GM19240 (cell line): ENCODE results near the gene KCNMA1.

Experiments used
- DNase-seq: peaks from one replicate; pipeline ENCODE4 v3.0.0; 2011; ENCODE audit warnings: low spot score; ENCODE audit not compliant: insufficient read length

Gene KCNMA1

DNA sequence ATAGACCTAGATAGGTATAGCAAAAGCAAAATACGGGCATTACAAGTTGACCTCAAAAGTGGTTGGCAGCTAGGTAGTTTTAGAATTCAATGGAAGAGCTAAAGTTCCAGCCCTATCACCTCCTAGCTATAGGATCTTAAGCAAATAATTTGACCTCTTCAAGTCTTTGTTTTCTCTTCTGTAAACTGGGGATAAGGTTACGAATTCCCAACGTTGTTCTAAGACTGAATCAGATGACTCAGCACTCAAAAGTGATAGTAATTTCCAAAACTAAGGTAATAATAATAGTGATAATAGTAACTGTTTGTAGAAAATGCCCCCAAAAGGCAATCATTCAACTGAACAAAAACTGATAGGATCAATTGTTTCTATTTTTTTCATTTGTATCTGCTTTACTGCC, 445.2 kb downstream of the KCNMA1 start:
- no peak for DNase-seq

DNA sequence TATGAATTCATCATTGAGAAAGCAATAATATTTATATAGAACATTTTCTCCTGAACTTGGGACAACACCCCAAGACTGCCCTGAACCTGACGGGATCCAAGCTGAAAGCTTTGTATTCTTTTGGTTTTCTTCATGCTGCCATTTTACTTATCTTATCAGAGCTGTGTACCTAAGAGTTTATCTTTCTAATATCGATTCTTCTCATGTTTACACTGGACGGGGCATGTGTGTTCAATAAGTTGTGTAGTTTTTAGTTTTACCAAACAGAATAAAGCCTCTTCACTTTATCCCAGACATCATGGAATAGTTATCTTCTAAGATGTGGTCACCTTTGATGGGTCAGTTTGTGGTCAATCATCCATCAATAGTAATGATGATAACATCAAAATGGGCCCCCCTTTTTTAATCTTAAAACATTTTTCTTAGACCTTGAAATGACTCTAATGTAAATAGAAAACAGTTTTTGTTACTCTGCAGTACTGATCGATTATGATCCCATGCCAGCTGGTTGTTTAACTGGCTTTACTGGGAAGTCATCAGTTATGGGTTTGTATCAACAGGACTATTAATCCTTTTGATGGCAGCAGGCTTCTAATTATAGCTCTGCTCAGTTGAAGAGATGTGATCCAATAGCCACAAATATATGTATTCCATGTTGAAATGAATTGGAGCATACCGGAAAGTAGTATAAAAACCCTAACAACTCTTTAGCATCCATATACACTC, 446.1 kb downstream of the KCNMA1 start:
- DNase-seq = no peak

DNA sequence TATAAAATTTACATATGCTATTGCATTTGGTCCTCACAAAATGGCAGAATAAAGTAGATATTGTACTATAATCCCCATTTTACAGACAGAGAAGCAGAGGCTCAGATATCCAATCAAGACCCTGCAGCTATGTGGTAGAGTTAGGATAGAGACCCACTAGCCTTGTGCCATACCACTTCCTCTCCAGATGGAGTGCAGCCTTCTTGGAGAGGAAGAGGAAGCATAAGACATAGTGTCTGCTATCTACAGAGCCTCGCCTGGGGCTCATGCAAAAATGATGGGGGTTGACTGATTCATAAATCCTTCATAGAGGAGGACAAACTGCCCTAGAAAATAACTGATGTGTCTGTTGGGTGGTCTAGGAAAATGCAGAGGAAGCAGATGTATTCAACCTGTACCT, 447.3 kb downstream of the KCNMA1 start:
- DNase-seq = no peak

DNA sequence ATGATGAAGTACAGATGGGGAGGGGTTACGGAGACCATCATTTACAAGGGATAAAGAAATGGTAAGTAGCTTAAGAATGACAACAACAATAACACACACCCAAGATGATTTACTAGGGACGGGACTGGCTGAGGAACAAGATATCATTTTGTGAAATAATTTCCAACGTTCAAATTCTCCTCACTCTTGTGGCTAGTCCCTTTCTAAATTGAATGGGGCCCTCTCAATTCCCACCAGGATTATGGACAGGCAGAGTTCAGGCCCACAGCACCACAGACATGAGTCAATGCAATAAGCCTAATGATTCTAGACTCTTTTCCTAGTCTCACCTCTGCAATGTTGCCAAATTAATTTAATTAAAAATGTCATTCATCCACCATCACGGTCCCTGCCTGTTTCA, 448.1 kb downstream of the KCNMA1 start:
- DNase-seq = no peak

DNA sequence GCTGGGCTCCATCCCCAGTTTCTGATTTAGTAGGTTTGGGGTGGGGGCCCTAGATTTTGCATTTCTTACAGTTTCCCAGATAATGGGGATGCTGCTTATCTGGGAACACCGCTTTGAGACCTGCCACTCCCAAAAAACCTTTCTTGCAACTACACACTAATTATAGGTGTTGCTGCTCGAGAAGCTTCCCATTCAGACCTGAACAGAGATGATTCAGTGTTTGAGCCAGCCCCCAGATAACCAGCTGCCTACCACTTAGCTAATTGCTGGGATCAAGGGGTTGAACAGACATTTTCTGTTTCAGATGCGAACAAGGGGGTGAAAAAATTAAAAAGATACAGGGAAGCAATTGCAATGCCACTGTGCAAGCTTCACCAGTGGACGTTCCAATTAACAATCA, 448.5 kb downstream of the KCNMA1 start:
- DNase-seq = no peak

DNA sequence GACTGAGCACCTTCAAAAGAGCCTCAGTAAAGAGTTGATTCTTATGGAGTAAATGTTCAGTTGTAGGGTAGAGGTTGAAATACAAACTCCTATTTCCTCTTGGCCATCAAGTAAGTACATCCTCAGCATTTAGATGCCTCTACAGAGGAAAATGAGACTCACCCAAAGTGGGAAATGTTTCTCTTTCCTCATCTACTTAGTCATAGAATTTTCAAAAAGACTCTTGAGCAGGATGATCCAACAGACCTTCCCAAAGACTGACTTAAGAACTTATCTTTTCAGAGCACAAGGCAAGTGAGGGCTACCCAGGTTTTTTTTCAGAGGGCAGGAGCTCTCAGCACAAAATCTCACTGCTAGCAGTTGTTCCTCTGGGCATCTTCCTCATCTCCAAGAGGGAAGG, 449.1 kb downstream of the KCNMA1 start:
- no peak for DNase-seq

DNA sequence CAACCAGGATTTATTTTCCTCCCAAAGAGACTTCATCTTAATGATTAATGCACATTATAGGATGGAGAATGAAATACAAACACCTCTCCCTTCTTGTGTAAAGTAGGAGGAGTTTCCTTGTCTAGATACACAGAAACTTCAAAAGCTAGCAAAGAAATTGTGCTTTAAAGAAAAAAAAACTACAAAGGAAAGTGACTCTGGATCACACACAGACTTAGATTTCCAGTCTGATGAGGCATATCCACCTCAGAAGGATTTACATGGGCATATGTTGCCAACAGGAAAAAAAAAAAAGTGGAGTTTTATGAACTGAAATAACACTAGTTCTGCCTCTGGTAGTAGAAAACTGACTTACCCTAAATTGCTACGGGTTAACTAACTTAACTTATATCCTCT, 449.6 kb downstream of the KCNMA1 start:
- no peak for DNase-seq

DNA sequence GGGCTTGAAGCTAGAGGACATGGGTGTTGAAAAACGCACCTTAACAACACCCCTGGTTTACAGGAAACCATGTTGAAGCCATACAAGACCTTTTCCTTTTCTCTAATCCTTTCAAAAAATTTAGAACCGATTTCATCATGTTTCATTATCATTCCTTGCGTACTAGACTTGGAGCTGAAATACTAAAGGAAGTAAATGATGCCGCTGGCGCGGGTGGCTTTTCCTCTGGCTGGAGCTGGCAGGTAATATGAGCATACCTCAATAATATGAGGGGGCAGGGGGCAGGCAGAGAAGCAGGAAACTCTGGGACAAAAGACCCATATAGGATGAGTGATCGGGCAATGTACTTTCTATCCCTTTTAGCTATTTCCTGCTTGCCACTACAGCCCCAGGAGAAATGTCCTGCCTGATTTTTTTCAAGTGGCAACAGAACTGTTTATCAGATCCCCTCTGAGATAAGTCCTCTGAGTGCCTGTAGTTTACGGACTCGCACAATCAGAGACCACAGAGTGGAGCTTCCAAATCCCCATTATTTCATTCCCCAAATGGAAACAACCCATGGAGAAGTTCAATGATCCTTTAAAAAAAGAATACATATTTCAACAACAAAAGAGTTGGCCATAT, 450.1 kb downstream of the KCNMA1 start:
- no peak for DNase-seq

DNA sequence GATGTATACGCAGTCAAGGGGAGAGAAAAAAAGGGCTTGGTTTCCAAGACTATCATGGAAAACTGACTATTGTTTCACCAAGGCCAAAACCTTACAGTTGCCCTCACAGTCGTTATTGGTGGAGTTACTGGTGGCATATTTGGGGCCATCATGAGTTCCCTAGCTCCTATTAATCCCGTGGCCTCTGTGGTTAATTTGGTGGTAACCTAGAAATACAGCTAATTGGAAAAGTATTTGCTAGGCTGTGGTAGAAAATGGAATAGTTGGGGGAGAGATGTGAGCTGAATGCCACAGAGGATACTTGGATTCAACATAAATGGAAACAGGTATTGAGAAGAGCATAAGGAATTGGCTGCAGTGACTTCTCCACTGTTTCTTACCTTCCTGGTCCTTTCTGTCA, 450.7 kb downstream of the KCNMA1 start:
- DNase-seq = no peak

DNA sequence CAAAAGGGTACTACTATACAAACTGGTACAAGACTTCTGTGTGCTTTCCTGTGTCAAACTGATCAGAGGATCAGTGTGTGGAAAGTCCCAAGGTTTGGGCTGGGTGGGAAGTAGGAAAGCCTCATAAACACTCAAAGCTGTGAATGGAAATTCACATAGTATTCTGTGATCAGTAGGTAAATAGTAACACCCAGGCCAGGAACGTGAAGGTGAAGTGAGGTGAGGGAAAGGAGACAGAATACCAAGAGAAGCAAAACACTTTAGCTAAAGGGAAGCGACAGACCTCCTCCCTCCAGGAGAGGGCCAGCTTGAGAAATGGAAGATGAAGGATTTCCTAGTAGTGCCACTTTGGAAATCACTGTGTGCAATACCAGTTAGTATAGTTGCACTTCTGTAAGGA, 451.9 kb downstream of the KCNMA1 start:
- DNase-seq = no peak

DNA sequence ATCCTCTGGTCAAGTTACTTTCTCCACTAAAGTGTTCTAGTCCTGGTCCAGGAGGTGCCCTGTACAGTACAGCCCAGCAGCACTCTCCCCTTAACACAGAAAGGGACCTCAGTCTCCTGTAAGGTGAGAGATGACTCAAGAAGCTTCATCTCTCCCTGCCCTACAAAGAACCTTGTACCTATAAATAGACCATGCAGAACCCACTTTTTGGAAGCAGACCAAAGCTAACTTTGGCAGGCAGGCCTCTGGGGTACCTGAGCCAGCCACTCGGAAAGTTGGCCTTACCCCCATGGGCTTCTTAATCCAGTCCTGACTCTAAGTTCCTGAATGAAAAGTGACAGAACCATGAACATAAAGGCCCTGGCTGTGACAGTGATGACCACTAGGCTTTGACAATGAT, 454.8 kb downstream of the KCNMA1 start:
- no peak for DNase-seq

DNA sequence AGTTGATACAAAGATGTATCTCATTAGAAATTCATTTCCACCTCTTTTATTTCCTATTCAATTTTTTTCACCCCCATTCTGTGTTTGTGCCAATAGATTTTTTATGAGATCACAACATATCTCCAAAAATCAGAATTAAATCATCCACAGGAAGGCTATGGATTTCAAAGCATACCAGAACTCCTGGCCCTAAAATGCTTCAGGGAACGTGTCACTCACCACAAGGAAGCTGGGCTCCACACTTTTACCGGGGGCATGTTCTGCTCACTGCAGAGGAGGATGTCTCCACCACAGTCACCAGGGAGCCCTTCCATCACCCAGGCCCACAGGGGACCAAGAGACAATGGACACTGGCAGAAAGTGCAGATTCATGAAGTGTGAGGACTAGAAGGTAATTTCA, 456.8 kb downstream of the KCNMA1 start:
- DNase-seq = no peak

DNA sequence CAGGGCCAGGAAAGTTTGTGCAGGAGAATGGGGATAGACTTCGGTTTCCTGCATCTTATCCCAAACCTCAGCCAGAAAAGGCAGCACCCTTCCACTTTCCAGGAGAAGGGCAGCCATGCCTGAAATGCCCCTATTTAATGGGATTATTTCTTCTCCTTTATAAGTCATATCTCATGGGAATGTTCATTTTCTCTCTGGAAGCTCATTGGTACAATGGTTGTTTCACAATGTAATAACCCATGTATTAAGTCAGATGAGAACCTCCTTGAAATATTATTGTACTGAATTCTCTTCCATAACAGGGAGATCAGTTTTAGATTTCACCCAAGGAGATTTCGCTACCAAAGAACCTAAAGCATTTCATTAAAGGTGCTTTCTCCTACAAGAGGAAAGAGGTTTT, 457.5 kb downstream of the KCNMA1 start:
- no peak for DNase-seq

DNA sequence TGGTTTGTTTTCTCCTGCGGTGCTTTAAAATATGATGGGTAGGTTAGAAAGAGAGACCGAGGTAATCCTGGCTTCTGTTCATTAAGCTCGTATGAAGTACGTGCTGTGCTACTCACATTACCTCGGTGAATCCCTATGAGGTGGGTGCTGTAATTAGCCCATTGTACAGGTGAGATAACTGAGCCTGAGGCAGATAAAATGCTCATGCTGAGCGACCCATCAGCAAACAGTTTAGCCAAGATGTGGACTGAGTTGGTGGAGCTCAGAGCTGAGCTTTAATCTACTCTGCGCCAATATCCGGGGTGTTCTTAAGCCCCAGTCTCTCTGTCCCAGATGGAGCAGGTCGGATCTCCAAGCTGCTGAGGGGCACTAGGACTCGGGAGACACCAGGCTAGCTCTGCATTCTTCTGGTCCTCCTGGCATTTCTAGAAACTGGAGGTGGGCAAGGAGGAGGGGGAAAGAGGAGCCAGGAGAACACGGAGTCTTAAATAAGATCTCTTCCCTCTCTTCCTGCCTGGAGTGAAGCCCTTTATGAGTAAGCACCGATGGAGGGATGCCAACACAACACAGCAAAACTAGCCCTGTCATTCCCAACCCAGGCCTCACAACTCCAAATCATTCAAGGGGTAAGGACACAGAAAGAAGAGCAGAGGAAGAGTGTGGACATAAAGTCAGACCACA, 458.5 kb downstream of the KCNMA1 start:
- no peak for DNase-seq

DNA sequence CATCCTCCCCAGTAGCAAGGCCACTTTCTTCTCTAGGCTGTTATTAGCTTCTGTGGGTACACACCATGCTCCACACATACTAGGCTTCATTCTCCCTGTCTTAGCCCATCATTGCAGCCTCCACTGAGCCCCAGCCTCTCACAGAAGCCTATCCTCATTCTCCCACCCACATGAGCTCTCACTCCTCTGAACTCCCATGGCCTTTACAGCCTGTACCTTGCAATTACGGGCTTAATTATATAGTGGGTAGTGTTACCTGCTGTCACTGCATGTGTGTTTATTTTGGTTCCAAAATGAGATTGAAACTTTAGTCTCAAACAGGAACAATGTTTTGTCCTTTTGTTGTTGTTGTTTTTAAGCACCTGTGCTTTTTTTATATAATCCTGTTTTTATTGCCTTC, 460.0 kb downstream of the KCNMA1 start:
- DNase-seq = no peak

DNA sequence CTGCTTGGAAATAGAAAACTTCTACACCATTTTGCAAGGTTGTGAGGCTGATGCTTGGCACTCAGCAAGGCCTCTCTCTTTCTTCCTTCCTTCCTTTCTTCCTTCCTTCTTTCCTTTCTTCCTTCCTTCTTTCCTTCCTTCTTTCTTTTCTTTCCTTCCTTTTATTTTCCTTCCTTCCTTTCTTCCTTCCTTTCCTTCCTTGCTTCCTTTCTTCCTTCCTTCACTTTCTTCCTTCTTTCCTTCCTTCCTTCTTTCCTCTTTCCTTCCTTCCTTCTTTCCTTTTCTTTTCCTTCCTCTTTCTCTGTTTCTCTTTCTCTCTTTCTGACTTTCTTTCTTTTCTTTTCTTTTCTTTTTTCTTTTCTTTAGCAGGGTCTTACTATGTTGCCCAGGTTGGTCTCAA, 460.4 kb downstream of the KCNMA1 start:
- DNase-seq = no peak

DNA sequence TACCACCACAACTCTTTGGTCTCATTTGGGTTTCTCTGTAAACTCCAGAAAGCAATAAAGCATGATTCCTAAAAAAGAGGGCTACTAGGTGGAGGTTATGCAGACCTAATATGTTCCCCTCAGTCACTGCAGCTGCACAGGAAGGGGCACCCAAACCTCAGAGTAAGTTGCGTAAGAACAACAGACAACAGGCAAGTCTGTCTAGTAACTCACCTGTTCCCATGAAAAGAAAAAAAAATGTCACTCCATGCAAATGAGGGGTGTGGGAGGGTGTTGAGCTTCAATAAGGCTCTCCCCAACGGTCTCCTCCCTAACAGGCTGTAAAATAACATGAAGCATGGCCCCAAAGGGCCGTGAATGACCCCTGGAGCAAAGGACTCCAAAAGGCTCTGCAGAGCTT, 461.4 kb downstream of the KCNMA1 start:
- no peak for DNase-seq

DNA sequence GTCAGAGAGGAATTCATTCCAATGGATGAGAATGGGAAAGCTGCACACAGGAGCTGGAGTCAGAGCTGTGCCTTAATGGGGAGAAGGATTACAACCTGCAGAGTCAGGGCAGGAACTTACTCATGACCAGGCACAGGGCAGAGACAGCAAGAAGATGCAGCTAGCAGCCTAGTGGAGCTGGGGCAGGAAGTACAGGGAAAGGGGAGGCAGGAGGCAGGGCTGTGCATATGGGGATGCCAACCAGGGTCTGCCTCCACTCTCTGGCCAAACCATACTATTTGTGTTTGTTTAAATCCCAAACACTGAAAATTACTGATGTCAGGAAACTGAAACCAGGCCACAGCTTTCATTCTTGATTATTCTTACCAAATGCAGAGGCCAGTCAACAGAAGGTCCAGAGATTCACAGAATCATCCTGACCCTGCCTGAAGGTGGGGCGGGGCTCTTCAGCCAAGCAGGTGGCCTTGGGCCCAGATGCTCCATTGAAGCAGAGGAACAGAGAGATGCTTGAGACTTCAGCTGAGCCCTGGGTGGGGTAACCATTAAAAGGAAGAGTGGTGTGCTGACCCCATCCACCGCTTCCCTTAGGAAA, 461.9 kb downstream of the KCNMA1 start:
- DNase-seq = no peak

DNA sequence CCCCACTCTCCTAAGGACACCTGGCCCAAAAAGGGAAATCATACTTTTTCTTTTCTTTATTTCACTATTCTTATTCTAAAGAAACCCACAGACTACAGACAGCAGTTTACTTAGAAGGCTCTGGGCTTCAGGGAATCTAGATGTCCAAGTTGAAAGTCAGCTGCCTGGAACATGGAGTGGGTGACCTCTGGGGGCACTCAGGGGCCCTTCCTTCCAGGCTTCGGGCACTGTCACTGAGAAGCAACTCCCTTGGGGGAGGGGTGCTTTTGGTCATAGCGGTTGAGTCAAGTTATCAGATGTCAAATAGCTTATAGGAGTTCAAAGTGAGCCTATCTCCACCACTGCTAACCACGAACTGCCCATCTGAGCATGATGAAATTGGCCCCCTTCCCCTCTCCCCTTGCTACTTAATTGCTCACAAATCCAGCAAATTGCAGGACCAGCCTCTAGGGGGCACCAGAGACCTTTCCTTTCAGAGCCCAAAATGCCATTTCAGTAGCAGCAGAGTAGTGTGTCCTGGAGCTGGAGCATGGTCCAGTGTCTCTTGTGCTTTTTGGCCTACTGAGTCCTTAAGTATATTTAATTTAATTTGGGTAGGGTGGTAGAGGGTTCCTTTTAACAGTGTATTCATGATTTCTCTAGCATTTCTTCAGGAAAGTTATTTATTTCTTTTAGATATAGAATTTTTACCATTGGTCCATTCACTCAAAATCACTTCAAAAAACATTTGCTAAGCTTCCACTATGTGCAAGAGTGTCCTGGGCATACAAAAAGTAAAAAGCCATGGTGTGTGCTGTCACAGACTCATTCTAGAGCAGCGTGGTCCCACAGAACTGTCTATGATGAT, 463.8 kb downstream of the KCNMA1 start:
- DNase-seq = peak; percentile 56

DNA sequence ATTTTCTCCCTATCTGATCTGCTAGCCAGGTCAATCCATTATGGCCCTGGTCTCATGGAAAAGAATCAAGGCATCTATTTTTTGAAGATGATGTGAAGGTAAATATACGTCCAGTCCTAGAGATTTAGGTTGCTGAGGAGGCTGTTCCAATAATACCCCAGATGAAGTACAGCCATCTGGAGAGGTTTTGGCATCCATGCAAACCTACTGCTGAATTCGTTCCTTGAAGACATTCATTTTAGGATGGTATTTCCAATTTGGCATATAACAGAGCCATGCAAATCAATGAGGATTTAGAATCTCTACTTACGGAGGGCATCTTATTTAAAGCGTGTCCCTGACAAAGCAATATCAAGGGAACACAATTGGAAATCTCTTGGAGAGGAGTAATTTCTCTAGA, 465.5 kb downstream of the KCNMA1 start:
- no peak for DNase-seq

DNA sequence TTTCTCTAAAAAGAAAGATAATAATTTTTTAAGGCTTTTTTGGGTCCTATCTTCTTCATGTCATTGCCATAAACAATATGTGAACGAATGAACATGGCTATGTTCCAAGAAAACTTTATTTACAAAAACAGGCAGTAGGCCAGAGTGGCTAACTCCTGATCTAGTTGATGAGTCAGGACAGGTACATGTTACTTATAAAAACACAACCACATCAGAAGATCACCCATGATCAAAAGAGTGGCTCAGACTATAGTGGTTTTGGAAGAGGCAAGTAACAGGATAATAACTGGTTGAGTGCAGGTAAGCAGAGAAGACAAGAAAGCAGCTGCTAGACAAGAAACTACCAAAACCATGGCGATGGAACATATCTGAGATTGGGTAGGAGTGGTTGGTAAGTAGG, 468.7 kb downstream of the KCNMA1 start:
- DNase-seq = no peak

DNA sequence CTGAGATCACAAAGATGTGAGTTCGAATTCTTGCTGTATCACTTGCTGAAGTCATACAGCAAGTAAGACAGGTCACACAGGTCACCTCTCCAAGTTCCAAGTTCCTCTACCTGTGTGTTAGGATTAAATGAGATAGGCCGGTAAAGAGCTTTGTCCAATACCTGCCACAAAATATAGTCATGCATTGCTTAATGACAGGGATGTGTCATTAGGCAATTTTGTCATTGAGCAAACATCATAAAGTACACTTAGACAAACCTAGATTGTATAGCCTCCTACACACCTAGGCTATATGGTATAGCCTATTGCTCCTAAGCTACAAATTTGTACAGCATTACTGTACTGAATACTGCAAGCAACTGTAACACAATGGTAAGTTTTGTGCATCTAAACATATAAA, 469.4 kb downstream of the KCNMA1 start:
- DNase-seq = no peak
